ENCODE data around the gene SH3TC1.

DNA sequence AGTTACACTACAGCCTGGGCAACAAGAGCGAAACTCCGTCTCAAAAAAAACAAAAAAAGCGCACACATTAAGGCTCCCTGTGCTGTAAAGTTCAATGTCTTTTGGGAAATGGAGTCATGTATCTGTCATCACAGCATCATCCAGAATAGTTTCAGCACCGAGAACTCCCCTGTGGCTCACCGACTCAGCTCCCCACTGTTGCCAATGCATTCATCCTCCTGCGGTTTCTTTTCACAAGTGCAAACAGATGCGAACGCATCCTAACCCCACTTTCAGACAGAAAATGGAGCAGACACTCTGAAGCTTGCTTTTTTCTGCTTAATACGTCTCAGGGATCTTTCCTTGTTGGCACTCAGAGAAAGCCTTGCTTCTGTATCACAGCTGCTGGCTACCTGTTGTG is 13.8 kb upstream of the SH3TC1 start:
- TF ChIP-seq, protein P1, sequence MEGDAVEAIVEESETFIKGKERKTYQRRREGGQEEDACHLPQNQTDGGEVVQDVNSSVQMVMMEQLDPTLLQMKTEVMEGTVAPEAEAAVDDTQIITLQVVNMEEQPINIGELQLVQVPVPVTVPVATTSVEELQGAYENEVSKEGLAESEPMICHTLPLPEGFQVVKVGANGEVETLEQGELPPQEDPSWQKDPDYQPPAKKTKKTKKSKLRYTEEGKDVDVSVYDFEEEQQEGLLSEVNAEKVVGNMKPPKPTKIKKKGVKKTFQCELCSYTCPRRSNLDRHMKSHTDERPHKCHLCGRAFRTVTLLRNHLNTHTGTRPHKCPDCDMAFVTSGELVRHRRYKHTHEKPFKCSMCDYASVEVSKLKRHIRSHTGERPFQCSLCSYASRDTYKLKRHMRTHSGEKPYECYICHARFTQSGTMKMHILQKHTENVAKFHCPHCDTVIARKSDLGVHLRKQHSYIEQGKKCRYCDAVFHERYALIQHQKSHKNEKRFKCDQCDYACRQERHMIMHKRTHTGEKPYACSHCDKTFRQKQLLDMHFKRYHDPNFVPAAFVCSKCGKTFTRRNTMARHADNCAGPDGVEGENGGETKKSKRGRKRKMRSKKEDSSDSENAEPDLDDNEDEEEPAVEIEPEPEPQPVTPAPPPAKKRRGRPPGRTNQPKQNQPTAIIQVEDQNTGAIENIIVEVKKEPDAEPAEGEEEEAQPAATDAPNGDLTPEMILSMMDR (IDR thresholded peaks at IDR 0.05; ENCODE audit: low read depth, low read length, missing input control): no peak
- TF ChIP-seq GABPA (IDR thresholded peaks at IDR 0.05 in 1 of 2, conservative IDR thresholded peaks at IDR 0.05 in 1 of 2) (no peak), HNF4G (IDR thresholded peaks at IDR 0.05) (no peak), TAF1 (conservative IDR thresholded peaks at IDR 0.05) (no peak), JUND (IDR thresholded peaks at IDR 0.05) (no peak), EGR1 (IDR thresholded peaks at IDR 0.05; ENCODE audit: low read depth in 2 of 2) (no peak), RAD21 (IDR thresholded peaks at IDR 0.05) (no peak)
- TF ChIP-seq, protein P2, sequence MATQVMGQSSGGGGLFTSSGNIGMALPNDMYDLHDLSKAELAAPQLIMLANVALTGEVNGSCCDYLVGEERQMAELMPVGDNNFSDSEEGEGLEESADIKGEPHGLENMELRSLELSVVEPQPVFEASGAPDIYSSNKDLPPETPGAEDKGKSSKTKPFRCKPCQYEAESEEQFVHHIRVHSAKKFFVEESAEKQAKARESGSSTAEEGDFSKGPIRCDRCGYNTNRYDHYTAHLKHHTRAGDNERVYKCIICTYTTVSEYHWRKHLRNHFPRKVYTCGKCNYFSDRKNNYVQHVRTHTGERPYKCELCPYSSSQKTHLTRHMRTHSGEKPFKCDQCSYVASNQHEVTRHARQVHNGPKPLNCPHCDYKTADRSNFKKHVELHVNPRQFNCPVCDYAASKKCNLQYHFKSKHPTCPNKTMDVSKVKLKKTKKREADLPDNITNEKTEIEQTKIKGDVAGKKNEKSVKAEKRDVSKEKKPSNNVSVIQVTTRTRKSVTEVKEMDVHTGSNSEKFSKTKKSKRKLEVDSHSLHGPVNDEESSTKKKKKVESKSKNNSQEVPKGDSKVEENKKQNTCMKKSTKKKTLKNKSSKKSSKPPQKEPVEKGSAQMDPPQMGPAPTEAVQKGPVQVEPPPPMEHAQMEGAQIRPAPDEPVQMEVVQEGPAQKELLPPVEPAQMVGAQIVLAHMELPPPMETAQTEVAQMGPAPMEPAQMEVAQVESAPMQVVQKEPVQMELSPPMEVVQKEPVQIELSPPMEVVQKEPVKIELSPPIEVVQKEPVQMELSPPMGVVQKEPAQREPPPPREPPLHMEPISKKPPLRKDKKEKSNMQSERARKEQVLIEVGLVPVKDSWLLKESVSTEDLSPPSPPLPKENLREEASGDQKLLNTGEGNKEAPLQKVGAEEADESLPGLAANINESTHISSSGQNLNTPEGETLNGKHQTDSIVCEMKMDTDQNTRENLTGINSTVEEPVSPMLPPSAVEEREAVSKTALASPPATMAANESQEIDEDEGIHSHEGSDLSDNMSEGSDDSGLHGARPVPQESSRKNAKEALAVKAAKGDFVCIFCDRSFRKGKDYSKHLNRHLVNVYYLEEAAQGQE (IDR thresholded peaks at IDR 0.05): no peak
- TF ChIP-seq, protein P3, sequence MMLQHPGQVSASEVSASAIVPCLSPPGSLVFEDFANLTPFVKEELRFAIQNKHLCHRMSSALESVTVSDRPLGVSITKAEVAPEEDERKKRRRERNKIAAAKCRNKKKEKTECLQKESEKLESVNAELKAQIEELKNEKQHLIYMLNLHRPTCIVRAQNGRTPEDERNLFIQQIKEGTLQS (IDR thresholded peaks at IDR 0.05): no peak
